IMR-90 (cell line): ENCODE data around the gene CUX1. TPM values are rescaled to one million over a fixed set of nuclear protein-coding genes. Genes with fewer than 3 reads are reported as not detected.

Source experiments
- ATAC-seq: fragments of 200-7000 bp; cut with Tn5 transposase; 2 replicates; pipeline ENCODE4 v1.9.1; 2020; ENCODE audit warnings: low read depth, mild to moderate bottlenecking, moderate library complexity
- BruUV-seq: library from RNA; stranded (reverse); fragments of 400-500 nt; replicated peaks from 2 replicates; lab custom pipeline; 2021; lab: Mats Ljungman, UMichigan
- CTCF ChIA-PET: fragments of 300-600 bp; formaldehyde crosslinking; extraction: SDS; loops from one replicate; lab custom pipeline; 2021; ENCODE audit warnings: antibody characterized with exemption; lab: Yijun Ruan, JAX
- POLR2A ChIA-PET: fragments of 300-600 bp; sonication (Branson Sonifier 250); formaldehyde crosslinking; loops from one replicate; lab custom pipeline; 2022; ENCODE audit warnings: antibody characterized with exemption; ENCODE audit not compliant: unreplicated experiment; lab: Charles Lee
- DNase-seq: peaks from one replicate; pipeline ENCODE4 v3.0.0; 2013
- H2AFZ ChIP-seq: replicated peaks from 2 replicates; pipeline ENCODE3; 2013; ENCODE audit warnings: low read length, mild to moderate bottlenecking; ENCODE audit not compliant: poor library complexity
- H2AK5ac ChIP-seq: 2 replicates; pipeline ENCODE4 v1.6.1; 2013; ENCODE audit warnings: low read depth, low read length, inconsistent platforms
- H2AK9ac ChIP-seq: replicated peaks from 2 replicates; pipeline ENCODE3; 2013; ENCODE audit warnings: mild to moderate bottlenecking, low read depth, low read length, moderate library complexity; ENCODE audit not compliant: poor library complexity
- H2BK120ac ChIP-seq: 2 replicates; pipeline ENCODE4 v1.6.1; 2013; ENCODE audit warnings: low read depth, low read length, inconsistent platforms
- H2BK15ac ChIP-seq: 3 replicates; pipeline ENCODE4 v1.6.1; 2013; ENCODE audit warnings: low read depth, low read length, inconsistent platforms
- H2BK20ac ChIP-seq: 2 replicates; pipeline ENCODE4 v1.6.1; 2013; ENCODE audit warnings: low read depth, mild to moderate bottlenecking, inconsistent platforms, low read length, moderate library complexity
- H2BK5ac ChIP-seq: 2 replicates; pipeline ENCODE4 v1.6.1; 2013; ENCODE audit warnings: mild to moderate bottlenecking, low read depth, low read length, inconsistent platforms; ENCODE audit not compliant: poor library complexity, severe bottlenecking
- H3K14ac ChIP-seq: replicated peaks from 2 replicates; pipeline ENCODE4 v1.6.1; 2013; ENCODE audit warnings: low read depth, low read length, inconsistent platforms
- H3K18ac ChIP-seq: 2 replicates; pipeline ENCODE4 v1.6.1; 2013; ENCODE audit warnings: low read depth, low read length, control low read depth
- H3K23ac ChIP-seq: 2 replicates; pipeline ENCODE4 v1.6.1; 2013; ENCODE audit warnings: low read depth, low read length, inconsistent platforms
- H3K27ac ChIP-seq: 2 replicates; pipeline ENCODE4 v1.5.1; 2013; ENCODE audit warnings: mild to moderate bottlenecking, control low read depth, low read length; ENCODE audit not compliant: insufficient read depth
- H3K27me3 ChIP-seq: 2 replicates; pipeline ENCODE4 v1.6.1; 2013; ENCODE audit warnings: low read length; ENCODE audit not compliant: control insufficient read depth, insufficient read depth
- H3K36me3 ChIP-seq: 2 replicates; pipeline ENCODE4 v1.6.1; 2013; ENCODE audit warnings: low read length, mixed read lengths; ENCODE audit not compliant: control insufficient read depth, insufficient read depth
- H3K4ac ChIP-seq: 2 replicates; pipeline ENCODE4 v1.6.1; 2013; ENCODE audit warnings: low read depth, low read length, inconsistent platforms
- H3K4me1 ChIP-seq: 2 replicates; pipeline ENCODE4 v1.6.1; 2013; ENCODE audit warnings: low read length, mixed read lengths; ENCODE audit not compliant: control insufficient read depth, insufficient read depth
- H3K4me2 ChIP-seq: 2 replicates; pipeline ENCODE4 v1.6.1; 2013; ENCODE audit warnings: low read depth, mild to moderate bottlenecking, control low read depth, low read length, moderate library complexity
- H3K4me3 ChIP-seq: 2 replicates; pipeline ENCODE4 v1.5.1; 2013; ENCODE audit warnings: low read depth, mild to moderate bottlenecking, control low read depth, low read length, moderate library complexity; ENCODE audit not compliant: insufficient read depth
- H3K56ac ChIP-seq: 2 replicates; pipeline ENCODE4 v1.6.1; 2013; ENCODE audit warnings: low read length, inconsistent platforms; ENCODE audit not compliant: insufficient read depth; ENCODE audit errors: extremely low read depth
- H3K79me1 ChIP-seq, 2 experiments: 2 replicates each; pipeline ENCODE4 v1.6.1; 2013; ENCODE audit warnings: low read length in 2 of 2, inconsistent platforms in 1 of 2, low read depth in 1 of 2
- H3K9ac ChIP-seq: 2 replicates; pipeline ENCODE4 v1.6.1; 2013; ENCODE audit warnings: low read depth, low read length, control low read depth
- H3K9me1 ChIP-seq: 2 replicates; pipeline ENCODE4 v1.6.1; 2013; ENCODE audit warnings: low read length, inconsistent platforms; ENCODE audit not compliant: insufficient read depth
- H3K9me3 ChIP-seq: 2 replicates; pipeline ENCODE4 v1.6.1; 2013; ENCODE audit warnings: low read length; ENCODE audit not compliant: control insufficient read depth, insufficient read depth
- H4K20me1 ChIP-seq: 2 replicates; pipeline ENCODE4 v1.6.1; 2013; ENCODE audit warnings: low read length, inconsistent platforms; ENCODE audit not compliant: insufficient read depth
- H4K5ac ChIP-seq: 2 replicates; pipeline ENCODE4 v1.6.1; 2013; ENCODE audit warnings: mild to moderate bottlenecking, low read depth, low read length, control low read depth
- H4K8ac ChIP-seq, 2 experiments: 2 replicates each; pipeline ENCODE4 v1.6.1; 2013; ENCODE audit warnings: low read depth in 2 of 2, low read length in 2 of 2, control low read depth in 1 of 2, inconsistent platforms in 1 of 2
- H4K91ac ChIP-seq: 2 replicates; pipeline ENCODE4 v1.6.1; 2013; ENCODE audit warnings: low read depth, low read length, inconsistent platforms; ENCODE audit not compliant: insufficient read depth
- CEBPB ChIP-seq: IDR thresholded peaks from 2 replicates; pipeline ENCODE4 v1.6.1; 2012; ENCODE audit warnings: low read depth, low read length, improper control_type of control experiment
- POLR2A ChIP-seq: IDR thresholded peaks from 2 replicates; pipeline ENCODE4 v1.6.1; 2012; ENCODE audit warnings: mild to moderate bottlenecking, low read depth, low read length
- WGBS, 2 experiments: methylation state at CpG; one replicate each; pipeline versions ENCODE4 v1.1.5 to v1.1.7; 2013; ENCODE audit warnings: missing lambda C conversion rate in 2 of 2; ENCODE audit not compliant: insufficient read length in 1 of 2; ENCODE audit errors: extremely low coverage in 2 of 2; 5-methylcytosine and 5-hydroxymethylcytosine counted together
- dilution Hi-C: fragments of 300-500 bp; cut with HindIII; formaldehyde crosslinking; loops from one replicate; pipeline ENCODE4 v1.14.3; 2018; ENCODE audit warnings: low sequenced_read_pairs; ENCODE audit not compliant: unreplicated experiment
- in situ Hi-C: fragments of 300-500 bp; cut with MboI; formaldehyde crosslinking; loops from 3 replicates; pipeline ENCODE4 v1.14.3; 2019; ENCODE audit warnings: low sequenced_read_pairs, inconsistent platforms, mixed read lengths
- intact Hi-C: fragments of 100-400 bp; cut with micrococcal nuclease; formaldehyde crosslinking; loops from 2 replicates; pipeline ENCODE4 v1.10.0; 2022
- polyA plus RNA-seq, 3 experiments: library from polyadenylated mRNA; depleted of rRNA; stranded (reverse); fragments of >200 nt; gene quantifications; 2 replicates each; pipeline ENCODE4 v1.2.3, GENCODE V29; 2012; ENCODE audit warnings: low replicate concordance in 1 of 3
- total RNA-seq: library from RNA; depleted of rRNA; stranded (reverse); fragments of >200 nt; gene quantifications from 2 replicates; pipeline ENCODE4 v1.2.3, GENCODE V29; 2012

CUX1 gene
- total and polyA plus RNA-seq, 2 of the 4 experiments (the other 2 are of a cell fraction): 19.7 to 46.4 TPM

DNA sequence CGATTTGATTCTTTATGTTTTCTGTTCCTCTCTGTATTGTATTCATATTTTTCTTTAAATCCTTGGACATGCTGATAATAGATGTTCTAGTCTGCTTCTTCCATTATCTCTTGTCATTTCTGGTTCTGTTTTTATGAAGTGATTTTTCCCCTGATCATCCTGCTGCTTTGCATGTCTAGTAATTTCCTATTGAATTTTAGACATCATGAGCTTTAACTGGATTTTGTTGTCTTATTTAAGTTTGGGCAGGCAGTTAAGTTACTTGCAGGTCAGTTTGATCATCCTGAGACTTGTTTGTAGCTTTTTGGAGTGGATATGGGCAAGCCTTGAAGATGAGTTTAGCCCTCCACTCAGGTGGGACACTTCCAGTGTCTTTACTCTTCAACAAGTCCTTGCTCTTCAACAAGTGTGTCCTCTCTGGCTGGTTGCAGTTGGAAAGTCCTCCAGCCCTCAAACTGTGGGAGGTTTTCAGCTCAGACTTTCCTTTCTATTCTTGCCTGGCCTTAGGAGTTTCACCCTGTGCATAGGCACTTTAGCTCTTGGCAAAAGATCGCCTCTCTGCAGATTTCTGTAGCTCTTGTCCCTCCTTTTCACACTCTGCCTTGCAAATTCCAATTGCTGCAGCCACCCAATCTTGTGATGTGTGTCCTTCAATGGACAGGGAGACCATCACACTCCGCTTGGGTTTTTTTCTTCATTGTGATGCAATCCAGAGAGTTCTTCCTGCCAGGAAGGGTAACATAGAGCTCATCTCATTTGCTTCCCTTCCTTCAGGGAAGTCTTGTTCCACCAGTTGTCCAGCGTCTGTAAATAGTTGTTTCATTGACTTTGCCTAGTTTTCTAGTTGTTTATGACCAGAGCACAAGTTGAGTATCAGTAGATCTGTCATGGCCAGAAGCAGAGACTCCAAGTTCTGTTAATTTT, 272.0 kb downstream of the CUX1 start:
- Histone ChIP-seq H3K27me3 (no peaks in the 10 kb centered on the region), H4K8ac (no peak overlapping the region), H3K36me3 (0 out of 2 replicates have a peak, but pooled peaks cover 3% of the 10 kb centered on the region), H3K9ac (no peak overlapping the region), H3K4me3 (no peak overlapping the region), H4K91ac (no peak overlapping the region), H3K9me1 (peaks cover 7% of the 10 kb centered on the region; the same call in 1 of the 2 replicates), H4K20me1 (peaks cover 11% of the 10 kb centered on the region; the same call in 1 of the 2 replicates), H2BK5ac (no peak overlapping the region), H3K14ac (no peak overlapping the region), H3K56ac (no peak overlapping the region), H3K4me1 (no peaks in the 10 kb centered on the region), H4K5ac (no peak overlapping the region), H2AK5ac (no peak overlapping the region), H3K23ac (no peak overlapping the region), H3K79me1 (peaks cover 12 to 27% of the 10 kb centered on the region in 2 experiments), H3K9me3 (peaks cover 8% of the 10 kb centered on the region), H2BK120ac (no peak overlapping the region), H3K18ac (no peak overlapping the region), H2BK20ac (no peak overlapping the region), H2AFZ (no peak overlapping the region), H3K4ac (no peak overlapping the region), H3K27ac (no peak overlapping the region), H3K4me2 (no peak overlapping the region), H2BK15ac (no peak overlapping the region), H2AK9ac (peak overlapping the region; percentile 29)
- CTCF ChIA-PET: no interaction called here
- in situ Hi-C loops: no loop called here
- BruUV-seq: no TSS peak
- POLR2A ChIA-PET: interaction anchor here (0.6 kb wide), 2 partner anchors 10 to 269 kb away, joined by 3 to 5 read pairs; no protein-coding TSS in a partner anchor
- intact Hi-C loops: loop anchor here (10.0 kb wide), 1 partner anchor 55 kb away; no protein-coding TSS in a partner anchor
- WGBS, 2 experiments: no CpG with 5 or more reads among the region's 4 CpGs
- DNase-seq (no peak), ATAC-seq (no peak)
- dilution Hi-C loops: no loop called here
- TF ChIP-seq CEBPB (0 out of 2 replicates have a peak, but pooled peaks have one; percentile 1), POLR2A (no peak)
